PC-3 (cell line): ENCODE measurements around the gene LTF. TPM values are rescaled to one million over a fixed set of nuclear protein-coding genes. Genes with fewer than 3 reads are reported as not detected.

Experiments used
- ATAC-seq: fragments of 200-7000 bp; cut with Tn5 transposase; 2 replicates; pipeline ENCODE4 v1.9.1; 2020; ENCODE audit warnings: mild to moderate bottlenecking, moderate library complexity
- BruUV-seq: library from RNA; stranded (reverse); fragments of 400-500 nt; replicated peaks from 2 replicates; lab custom pipeline; 2021; lab: Mats Ljungman, UMichigan
- CTCF ChIA-PET: fragments of 300-600 bp; sonication (Branson Sonifier 250); formaldehyde crosslinking; loops from one replicate; lab custom pipeline; 2022; ENCODE audit warnings: antibody characterized with exemption; lab: Charles Lee
- POLR2A ChIA-PET: fragments of 300-600 bp; sonication (Branson Sonifier 250); formaldehyde crosslinking; loops from one replicate; lab custom pipeline; 2022; ENCODE audit warnings: antibody characterized with exemption; ENCODE audit not compliant: unreplicated experiment; lab: Charles Lee
- DNase-seq: peaks from one replicate; pipeline ENCODE4 v3.0.0-alpha.2; 2015
- H2AFZ ChIP-seq: fragments of 300-600 bp; sonication (generic); 2 replicates; pipeline ENCODE4 v1.6.0; 2016; ENCODE audit warnings: antibody characterized with exemption, low read length
- H3F3A ChIP-seq: fragments of 300-600 bp; sonication (generic); one replicate; pipeline ENCODE4 v1.6.0; 2017; ENCODE audit warnings: antibody characterized with exemption, low read length, control low read depth, mild to moderate bottlenecking; ENCODE audit not compliant: unreplicated experiment
- H3K27ac ChIP-seq: fragments of 300-600 bp; sonication (generic); 2 replicates; pipeline ENCODE4 v1.5.1; 2016; ENCODE audit warnings: mild to moderate bottlenecking, low read length
- H3K27me3 ChIP-seq: fragments of 300-600 bp; sonication (generic); 2 replicates; pipeline ENCODE4 v1.6.1; 2016; ENCODE audit warnings: low read length, mixed read lengths
- H3K36me3 ChIP-seq: fragments of 300-600 bp; sonication (generic); 2 replicates; pipeline ENCODE4 v1.6.1; 2016; ENCODE audit warnings: low read depth, mixed run types, low read length, mixed read lengths
- H3K4me1 ChIP-seq: fragments of 300-600 bp; sonication (generic); 2 replicates; pipeline ENCODE4 v1.5.1; 2016; ENCODE audit warnings: low read length; ENCODE audit not compliant: insufficient read depth
- H3K4me2 ChIP-seq: fragments of 300-600 bp; sonication (generic); 2 replicates; pipeline ENCODE4 v1.6.0; 2016; ENCODE audit warnings: low read length
- H3K4me3 ChIP-seq: fragments of 300-600 bp; sonication (generic); 2 replicates; pipeline ENCODE4 v1.5.1; 2016; ENCODE audit warnings: mild to moderate bottlenecking, low read length, mixed read lengths
- H3K79me2 ChIP-seq: fragments of 300-600 bp; sonication (generic); 2 replicates; pipeline ENCODE4 v1.6.1; 2017; ENCODE audit warnings: low read length, mixed read lengths
- H3K9ac ChIP-seq: fragments of 300-600 bp; sonication (generic); 2 replicates; pipeline ENCODE4 v1.6.0; 2016; ENCODE audit warnings: mild to moderate bottlenecking, low read length
- H3K9me2 ChIP-seq: fragments of 300-600 bp; sonication (generic); replicated peaks from 2 replicates; pipeline ENCODE4 v1.6.1; 2016; ENCODE audit warnings: mixed run types, low read length, mixed read lengths
- H3K9me3 ChIP-seq: fragments of 300-600 bp; sonication (generic); 2 replicates; pipeline ENCODE4 v1.6.1; 2016; ENCODE audit warnings: low read length, mixed read lengths
- H4K20me1 ChIP-seq: fragments of 300-600 bp; sonication (generic); 2 replicates; pipeline ENCODE4 v1.6.1; 2016; ENCODE audit warnings: low read length, mixed read lengths
- EZH2 ChIP-seq: fragments of 300-600 bp; sonication (generic); IDR thresholded peaks from one replicate; pipeline ENCODE4 v1.6.1; 2017; ENCODE audit warnings: antibody characterized with exemption, mild to moderate bottlenecking, low read length; ENCODE audit not compliant: unreplicated experiment
- EZH2phosphoT487 ChIP-seq: fragments of 300-600 bp; sonication (generic); IDR thresholded peaks from 2 replicates; pipeline ENCODE4 v1.6.1; 2018; ENCODE audit warnings: mild to moderate bottlenecking, antibody characterized with exemption, low read length, borderline replicate concordance
- intact Hi-C: fragments of 100-400 bp; cut with micrococcal nuclease; formaldehyde crosslinking; loops from 2 replicates; pipeline ENCODE4 v1.9.0; 2023
- total RNA-seq: library from RNA; depleted of rRNA; stranded (reverse); fragments of >200 nt; gene quantifications from 2 replicates; pipeline ENCODE4 v1.2.3, GENCODE V29; 2014
- TF ChIP-seq, protein P1 (sequence below): fragments of 300-600 bp; sonication (generic); conservative IDR thresholded peaks from 2 replicates; pipeline ENCODE4 v1.5.1; 2017; ENCODE audit warnings: antibody characterized with exemption, low read depth, mild to moderate bottlenecking, low read length

The LTF gene
- total RNA-seq, 1 experiment from 2014 or later, result not detected

DNA sequence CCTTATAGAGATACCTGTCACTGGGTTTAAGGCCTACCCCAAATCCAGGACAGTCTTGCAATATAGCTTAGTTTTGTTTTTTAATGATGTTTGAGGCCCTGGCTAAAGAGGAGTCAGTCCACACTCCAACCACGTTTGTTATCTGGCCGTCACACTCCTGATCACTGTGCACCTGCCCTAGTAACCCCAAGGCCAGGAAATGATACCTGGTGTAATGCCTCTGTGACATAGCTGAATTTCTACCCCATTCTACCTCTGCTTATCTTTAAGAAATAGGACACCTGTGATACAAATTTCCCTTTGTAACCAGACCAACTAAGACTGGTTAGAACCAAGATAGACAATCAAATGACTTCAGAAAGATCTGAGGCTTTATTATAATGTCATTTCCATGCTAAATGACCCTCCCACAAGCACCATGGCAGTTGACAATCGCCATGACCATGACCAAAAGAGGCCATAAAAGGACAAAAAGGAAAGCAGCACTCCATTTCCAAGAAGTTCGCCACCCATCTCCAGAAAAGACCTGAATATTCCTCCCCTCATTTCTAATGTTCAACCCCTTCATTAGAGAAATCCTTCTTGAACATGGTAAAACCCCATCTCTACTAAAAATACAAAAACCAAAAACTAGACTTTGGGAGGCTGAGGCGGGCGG lies 28.3 kb upstream of the LTF start:
- intact Hi-C loops, result no loop called here
- ATAC-seq, result no peak
- ChIA-PET CTCF (no interaction called here), POLR2A (no interaction called here)
- no TSS peak for BruUV-seq
- Histone ChIP-seq H3K27ac (no peak overlapping the region), H3K9ac (no peak overlapping the region), H3K4me3 (no peak overlapping the region), H3K9me3 (no peaks in the 10 kb centered on the region), H3K4me2 (no peak overlapping the region), H3K27me3 (no peaks in the 10 kb centered on the region), H3K36me3 (no peaks in the 10 kb centered on the region), H3K9me2 (no peaks in the 10 kb centered on the region), H3K4me1 (peaks cover 24% of the 10 kb centered on the region), H3K79me2 (no peaks in the 10 kb centered on the region), H3F3A (no peaks in the 10 kb centered on the region), H2AFZ (no peak overlapping the region), H4K20me1 (no peaks in the 10 kb centered on the region)
- no peak for DNase-seq
- TF ChIP-seq, protein P1, sequence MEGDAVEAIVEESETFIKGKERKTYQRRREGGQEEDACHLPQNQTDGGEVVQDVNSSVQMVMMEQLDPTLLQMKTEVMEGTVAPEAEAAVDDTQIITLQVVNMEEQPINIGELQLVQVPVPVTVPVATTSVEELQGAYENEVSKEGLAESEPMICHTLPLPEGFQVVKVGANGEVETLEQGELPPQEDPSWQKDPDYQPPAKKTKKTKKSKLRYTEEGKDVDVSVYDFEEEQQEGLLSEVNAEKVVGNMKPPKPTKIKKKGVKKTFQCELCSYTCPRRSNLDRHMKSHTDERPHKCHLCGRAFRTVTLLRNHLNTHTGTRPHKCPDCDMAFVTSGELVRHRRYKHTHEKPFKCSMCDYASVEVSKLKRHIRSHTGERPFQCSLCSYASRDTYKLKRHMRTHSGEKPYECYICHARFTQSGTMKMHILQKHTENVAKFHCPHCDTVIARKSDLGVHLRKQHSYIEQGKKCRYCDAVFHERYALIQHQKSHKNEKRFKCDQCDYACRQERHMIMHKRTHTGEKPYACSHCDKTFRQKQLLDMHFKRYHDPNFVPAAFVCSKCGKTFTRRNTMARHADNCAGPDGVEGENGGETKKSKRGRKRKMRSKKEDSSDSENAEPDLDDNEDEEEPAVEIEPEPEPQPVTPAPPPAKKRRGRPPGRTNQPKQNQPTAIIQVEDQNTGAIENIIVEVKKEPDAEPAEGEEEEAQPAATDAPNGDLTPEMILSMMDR, result no peak
- TF ChIP-seq EZH2phosphoT487, result no peak
- TF ChIP-seq EZH2, result no peak

DNA sequence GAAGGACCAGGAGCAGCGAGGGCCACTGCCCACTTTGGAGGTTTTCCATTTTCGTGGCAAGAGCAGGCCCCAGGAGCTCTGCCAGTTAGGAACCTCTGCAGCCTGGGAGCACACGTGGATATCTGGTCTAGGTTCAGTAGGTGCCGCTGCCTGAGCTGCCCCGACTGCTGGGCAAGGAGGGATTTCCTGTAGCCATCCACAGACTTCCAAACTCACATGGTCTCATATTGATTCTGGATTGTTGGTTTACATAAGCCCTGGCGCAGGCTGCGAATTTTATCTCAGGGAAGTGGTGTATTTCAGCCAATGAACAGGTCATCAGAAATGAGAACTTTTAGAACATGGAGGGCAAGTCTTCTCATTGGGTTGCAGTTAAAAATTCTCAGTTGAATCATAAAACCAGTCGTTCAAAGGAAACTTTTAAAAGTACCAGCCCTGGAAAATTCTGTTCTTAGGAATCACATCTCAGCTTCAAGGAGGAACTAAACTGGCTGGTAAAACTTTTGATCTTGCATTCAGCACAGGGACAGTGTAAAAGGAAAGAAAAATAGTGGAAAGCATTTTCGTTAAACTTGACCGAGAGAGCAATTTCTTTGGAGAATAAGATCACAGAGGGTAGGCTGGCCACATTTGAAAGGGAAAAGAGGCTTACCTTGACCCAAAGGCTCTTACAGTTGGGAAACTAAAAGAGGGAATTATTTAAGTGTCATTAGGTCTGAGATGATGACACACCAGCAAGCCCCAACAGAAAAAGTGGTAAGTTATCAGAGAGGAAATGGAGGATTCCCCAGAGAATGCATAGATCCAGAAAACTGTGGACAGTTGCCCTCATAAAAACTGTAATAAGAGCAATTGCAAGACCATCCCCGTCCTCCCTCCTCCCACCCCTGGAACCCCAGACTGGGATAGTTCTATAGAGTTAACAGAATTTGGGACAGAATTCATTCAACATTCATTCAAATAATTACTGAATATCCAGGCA lies 26.7 kb upstream of the LTF start:
- peaks cover 22% of the 10 kb centered on the region for H3K4me1 ChIP-seq
- no peaks in the 10 kb centered on the region for H3K79me2 ChIP-seq
- POLR2A ChIA-PET, result no interaction called here
- no peak overlapping the region for H3K4me3 ChIP-seq
- CTCF ChIA-PET, result no interaction called here
- intact Hi-C loops, result no loop called here
- no peaks in the 10 kb centered on the region for H3K9me3 ChIP-seq
- H2AFZ ChIP-seq, result no peak overlapping the region
- ATAC-seq (no peak), DNase-seq (no peak)
- no peaks in the 10 kb centered on the region for H3K9me2 ChIP-seq
- TF ChIP-seq EZH2phosphoT487, result no peak
- TF ChIP-seq, protein P1, result no peak
- no peak for TF ChIP-seq EZH2
- no peaks in the 10 kb centered on the region for H3K36me3 ChIP-seq
- H3K4me2 ChIP-seq, result no peak overlapping the region
- no TSS peak for BruUV-seq
- H3F3A ChIP-seq, result no peaks in the 10 kb centered on the region
- H4K20me1 ChIP-seq, result no peaks in the 10 kb centered on the region
- no peaks in the 10 kb centered on the region for H3K27me3 ChIP-seq
- H3K9ac ChIP-seq, result no peak overlapping the region
- H3K27ac ChIP-seq, result no peak overlapping the region
